ENCODE measurements around the gene MAN1C1.

Gene MAN1C1

GRCh38 chr1:25703041-25703440 lies 86.5 kb downstream of the MAN1C1 start:
- no peak for DNase-seq (ENCODE audit: low read depth)
- TF ChIP-seq POLR2A (IDR thresholded peaks at IDR 0.05; ENCODE audit: extremely low read depth, insufficient read length), result no peak
- TF ChIP-seq, protein P1, sequence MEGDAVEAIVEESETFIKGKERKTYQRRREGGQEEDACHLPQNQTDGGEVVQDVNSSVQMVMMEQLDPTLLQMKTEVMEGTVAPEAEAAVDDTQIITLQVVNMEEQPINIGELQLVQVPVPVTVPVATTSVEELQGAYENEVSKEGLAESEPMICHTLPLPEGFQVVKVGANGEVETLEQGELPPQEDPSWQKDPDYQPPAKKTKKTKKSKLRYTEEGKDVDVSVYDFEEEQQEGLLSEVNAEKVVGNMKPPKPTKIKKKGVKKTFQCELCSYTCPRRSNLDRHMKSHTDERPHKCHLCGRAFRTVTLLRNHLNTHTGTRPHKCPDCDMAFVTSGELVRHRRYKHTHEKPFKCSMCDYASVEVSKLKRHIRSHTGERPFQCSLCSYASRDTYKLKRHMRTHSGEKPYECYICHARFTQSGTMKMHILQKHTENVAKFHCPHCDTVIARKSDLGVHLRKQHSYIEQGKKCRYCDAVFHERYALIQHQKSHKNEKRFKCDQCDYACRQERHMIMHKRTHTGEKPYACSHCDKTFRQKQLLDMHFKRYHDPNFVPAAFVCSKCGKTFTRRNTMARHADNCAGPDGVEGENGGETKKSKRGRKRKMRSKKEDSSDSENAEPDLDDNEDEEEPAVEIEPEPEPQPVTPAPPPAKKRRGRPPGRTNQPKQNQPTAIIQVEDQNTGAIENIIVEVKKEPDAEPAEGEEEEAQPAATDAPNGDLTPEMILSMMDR (IDR thresholded peaks at IDR 0.05; ENCODE audit: low read depth, low read length), result no peak
- TF ChIP-seq MYC (IDR thresholded peaks at IDR 0.05; ENCODE audit: low read depth, low read length), result no peak
- no peak for TF ChIP-seq MAX (IDR thresholded peaks at IDR 0.05; ENCODE audit: low read depth, low read length)
- H3K4me3 ChIP-seq (ENCODE audit: low read depth, low read length), result no peak overlapping the region

GRCh38 chr1:25703671-25704266 lies 87.2 kb downstream of the MAN1C1 start:
- no peak overlapping the region for H3K4me3 ChIP-seq (ENCODE audit: low read depth, low read length)
- TF ChIP-seq MYC (IDR thresholded peaks at IDR 0.05; ENCODE audit: low read depth, low read length), result no peak
- TF ChIP-seq, protein P1 (IDR thresholded peaks at IDR 0.05; ENCODE audit: low read depth, low read length), result no peak
- TF ChIP-seq POLR2A (IDR thresholded peaks at IDR 0.05; ENCODE audit: extremely low read depth, insufficient read length), result no peak
- TF ChIP-seq MAX (IDR thresholded peaks at IDR 0.05; ENCODE audit: low read depth, low read length), result no peak
- DNase-seq (ENCODE audit: low read depth), result no peak

- no peak overlapping the region for H3K4me3 ChIP-seq (ENCODE audit: low read depth, low read length)
- TF ChIP-seq, protein P1 (IDR thresholded peaks at IDR 0.05; ENCODE audit: low read depth, low read length), result no peak
- TF ChIP-seq MAX (IDR thresholded peaks at IDR 0.05; ENCODE audit: low read depth, low read length), result peak; percentile 92
- peak; percentile 75 for TF ChIP-seq MYC (IDR thresholded peaks at IDR 0.05; ENCODE audit: low read depth, low read length)
- TF ChIP-seq POLR2A (IDR thresholded peaks at IDR 0.05; ENCODE audit: extremely low read depth, insufficient read length), result no peak
- DNase-seq (ENCODE audit: low read depth), result peak; percentile 31
Measured at GRCh38 chr1:25704267-25704691, 87.7 kb downstream of the MAN1C1 start.

DNA sequence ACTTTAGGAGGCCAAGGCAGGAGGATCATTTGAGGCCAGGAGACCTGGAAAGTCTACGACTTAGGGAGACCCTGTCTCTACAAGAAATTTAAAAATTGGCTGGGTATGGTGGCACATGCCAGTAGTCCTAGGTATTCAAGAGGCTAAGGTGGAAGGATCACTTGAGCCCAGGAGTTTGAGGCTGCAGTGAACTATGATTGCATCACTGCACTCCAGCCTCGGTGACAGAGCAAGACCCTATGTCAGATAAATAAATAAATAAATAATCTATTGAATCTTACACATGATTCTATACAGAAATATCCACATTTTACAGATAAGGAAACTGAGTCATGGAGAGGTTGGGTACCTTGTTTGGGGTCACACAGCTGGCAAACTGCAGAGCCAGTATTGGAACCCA lies 89.1 kb downstream of the MAN1C1 start:
- DNase-seq (ENCODE audit: low read depth), result no peak
- no peak overlapping the region for H3K4me3 ChIP-seq (ENCODE audit: low read depth, low read length)
- TF ChIP-seq POLR2A (IDR thresholded peaks at IDR 0.05; ENCODE audit: extremely low read depth, insufficient read length) (no peak), MAX (IDR thresholded peaks at IDR 0.05; ENCODE audit: low read depth, low read length) (no peak), MYC (IDR thresholded peaks at IDR 0.05; ENCODE audit: low read depth, low read length) (no peak)
- TF ChIP-seq, protein P1 (IDR thresholded peaks at IDR 0.05; ENCODE audit: low read depth, low read length), result no peak

DNA sequence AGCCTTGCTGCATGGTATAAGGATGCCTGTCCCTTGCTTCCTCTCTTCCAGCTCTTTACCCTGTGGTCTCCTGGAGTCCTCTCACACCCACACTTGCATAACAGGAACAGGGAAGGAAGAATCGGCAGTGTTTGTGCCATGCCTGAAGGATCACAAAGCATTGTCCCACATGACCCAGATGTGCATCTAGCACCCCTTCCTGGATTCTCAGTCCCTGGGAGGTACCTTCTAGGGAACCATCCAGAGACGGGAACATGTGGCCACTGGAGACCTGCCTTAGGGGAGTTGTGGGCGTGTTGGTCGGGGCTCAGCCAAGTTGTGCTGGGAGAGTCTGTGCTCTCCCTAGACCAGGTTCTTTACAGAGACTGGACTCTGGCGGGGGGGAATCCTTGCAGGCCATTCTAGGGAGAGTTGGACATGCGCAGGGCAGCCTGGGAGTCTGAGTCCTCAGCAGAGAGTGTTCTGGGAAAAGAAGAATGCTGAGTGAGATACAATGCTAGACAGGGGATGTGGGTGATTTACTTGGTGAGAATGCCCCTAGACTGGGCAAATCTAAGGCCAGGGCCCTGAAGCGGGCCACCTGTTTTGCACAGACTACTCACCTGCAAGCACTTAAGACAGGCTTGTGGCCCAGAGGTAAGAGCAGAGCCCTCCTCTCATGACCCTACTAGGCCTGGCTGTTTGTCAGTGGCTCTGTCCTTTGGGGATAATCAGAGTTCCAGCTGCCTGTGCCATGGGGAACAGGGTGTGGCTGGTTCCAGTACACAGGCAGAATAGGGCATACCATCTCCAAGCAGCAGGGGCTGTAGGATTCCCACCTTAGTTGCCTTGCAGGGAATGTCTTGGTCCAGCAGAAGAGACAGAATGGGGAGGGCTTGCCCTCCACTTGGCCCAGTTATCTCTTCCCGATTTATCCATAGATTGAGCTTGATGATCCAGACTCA lies 89.8 kb downstream of the MAN1C1 start:
- no peak overlapping the region for H3K4me3 ChIP-seq (ENCODE audit: low read depth, low read length)
- TF ChIP-seq MAX (IDR thresholded peaks at IDR 0.05; ENCODE audit: low read depth, low read length), result no peak
- no peak for TF ChIP-seq MYC (IDR thresholded peaks at IDR 0.05; ENCODE audit: low read depth, low read length)
- TF ChIP-seq, protein P1 (IDR thresholded peaks at IDR 0.05; ENCODE audit: low read depth, low read length), result no peak
- TF ChIP-seq POLR2A (IDR thresholded peaks at IDR 0.05; ENCODE audit: extremely low read depth, insufficient read length), result no peak
- DNase-seq (ENCODE audit: low read depth), result no peak

Data from NB4 (cell line).